Measurements from ENCODE around the gene KIN.

DNA sequence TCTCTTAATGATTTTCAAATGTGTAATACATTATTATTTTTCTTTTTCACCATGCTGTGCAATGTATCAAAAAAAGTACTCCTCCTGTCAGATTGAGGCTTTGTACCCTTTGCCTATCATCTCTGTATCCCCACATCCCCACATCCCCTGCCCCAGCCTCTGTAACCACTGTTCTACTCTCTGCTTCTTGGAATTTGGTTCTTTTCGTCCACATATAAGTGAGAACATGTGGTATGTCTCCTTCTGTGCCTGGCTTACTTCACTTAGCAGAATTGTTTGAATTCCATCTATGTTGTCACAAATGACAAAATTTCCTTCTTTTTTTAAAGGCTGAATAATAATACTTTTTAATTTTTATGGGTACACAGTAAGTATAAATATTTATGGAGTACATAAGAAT, 44.3 kb upstream of the KIN start:
- TF ChIP-seq POLR2AphosphoS5 (IDR thresholded peaks at IDR 0.05; ENCODE audit: low read depth, low read length), result no peak
- TF ChIP-seq, protein P1, sequence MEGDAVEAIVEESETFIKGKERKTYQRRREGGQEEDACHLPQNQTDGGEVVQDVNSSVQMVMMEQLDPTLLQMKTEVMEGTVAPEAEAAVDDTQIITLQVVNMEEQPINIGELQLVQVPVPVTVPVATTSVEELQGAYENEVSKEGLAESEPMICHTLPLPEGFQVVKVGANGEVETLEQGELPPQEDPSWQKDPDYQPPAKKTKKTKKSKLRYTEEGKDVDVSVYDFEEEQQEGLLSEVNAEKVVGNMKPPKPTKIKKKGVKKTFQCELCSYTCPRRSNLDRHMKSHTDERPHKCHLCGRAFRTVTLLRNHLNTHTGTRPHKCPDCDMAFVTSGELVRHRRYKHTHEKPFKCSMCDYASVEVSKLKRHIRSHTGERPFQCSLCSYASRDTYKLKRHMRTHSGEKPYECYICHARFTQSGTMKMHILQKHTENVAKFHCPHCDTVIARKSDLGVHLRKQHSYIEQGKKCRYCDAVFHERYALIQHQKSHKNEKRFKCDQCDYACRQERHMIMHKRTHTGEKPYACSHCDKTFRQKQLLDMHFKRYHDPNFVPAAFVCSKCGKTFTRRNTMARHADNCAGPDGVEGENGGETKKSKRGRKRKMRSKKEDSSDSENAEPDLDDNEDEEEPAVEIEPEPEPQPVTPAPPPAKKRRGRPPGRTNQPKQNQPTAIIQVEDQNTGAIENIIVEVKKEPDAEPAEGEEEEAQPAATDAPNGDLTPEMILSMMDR (IDR thresholded peaks at IDR 0.05), result no peak
- TF ChIP-seq, protein P2, sequence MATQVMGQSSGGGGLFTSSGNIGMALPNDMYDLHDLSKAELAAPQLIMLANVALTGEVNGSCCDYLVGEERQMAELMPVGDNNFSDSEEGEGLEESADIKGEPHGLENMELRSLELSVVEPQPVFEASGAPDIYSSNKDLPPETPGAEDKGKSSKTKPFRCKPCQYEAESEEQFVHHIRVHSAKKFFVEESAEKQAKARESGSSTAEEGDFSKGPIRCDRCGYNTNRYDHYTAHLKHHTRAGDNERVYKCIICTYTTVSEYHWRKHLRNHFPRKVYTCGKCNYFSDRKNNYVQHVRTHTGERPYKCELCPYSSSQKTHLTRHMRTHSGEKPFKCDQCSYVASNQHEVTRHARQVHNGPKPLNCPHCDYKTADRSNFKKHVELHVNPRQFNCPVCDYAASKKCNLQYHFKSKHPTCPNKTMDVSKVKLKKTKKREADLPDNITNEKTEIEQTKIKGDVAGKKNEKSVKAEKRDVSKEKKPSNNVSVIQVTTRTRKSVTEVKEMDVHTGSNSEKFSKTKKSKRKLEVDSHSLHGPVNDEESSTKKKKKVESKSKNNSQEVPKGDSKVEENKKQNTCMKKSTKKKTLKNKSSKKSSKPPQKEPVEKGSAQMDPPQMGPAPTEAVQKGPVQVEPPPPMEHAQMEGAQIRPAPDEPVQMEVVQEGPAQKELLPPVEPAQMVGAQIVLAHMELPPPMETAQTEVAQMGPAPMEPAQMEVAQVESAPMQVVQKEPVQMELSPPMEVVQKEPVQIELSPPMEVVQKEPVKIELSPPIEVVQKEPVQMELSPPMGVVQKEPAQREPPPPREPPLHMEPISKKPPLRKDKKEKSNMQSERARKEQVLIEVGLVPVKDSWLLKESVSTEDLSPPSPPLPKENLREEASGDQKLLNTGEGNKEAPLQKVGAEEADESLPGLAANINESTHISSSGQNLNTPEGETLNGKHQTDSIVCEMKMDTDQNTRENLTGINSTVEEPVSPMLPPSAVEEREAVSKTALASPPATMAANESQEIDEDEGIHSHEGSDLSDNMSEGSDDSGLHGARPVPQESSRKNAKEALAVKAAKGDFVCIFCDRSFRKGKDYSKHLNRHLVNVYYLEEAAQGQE (IDR thresholded peaks at IDR 0.05; ENCODE audit: insufficient read depth in 1 of 2, low read depth in 2 of 2, low read length in 1 of 2), result no peak

All from Panc1 (cell line).